NCI-H1436 (cell line): ENCODE results near the gene MYO1B.

Experiments used
- DNase-seq: peaks from one replicate; lab custom pipeline; 2025; lab: John Stamatoyannopoulos, UW

MYO1B gene

GRCh38 chr2:191245046-191245868, at the start of gene MYO1B:
MYO1B (plus strand) TSS chr2:191245404; CDS start chr2:191276896, 31,492 bp downstream.
- DNase-seq: peak; percentile 82

GRCh38 chr2:191197096-191197495, 48.1 kb upstream of the MYO1B start:
- no peak for DNase-seq

- no peak for DNase-seq
Measured at GRCh38 chr2:191198271-191198670, 46.9 kb upstream of the MYO1B start.

- DNase-seq: no peak
Measured at GRCh38 chr2:191199929-191200512, 45.2 kb upstream of the MYO1B start.

- no peak for DNase-seq
Measured at GRCh38 chr2:191200910-191201309, 44.3 kb upstream of the MYO1B start.

- no peak for DNase-seq
Measured at GRCh38 chr2:191202209-191202721, 42.9 kb upstream of the MYO1B start.

- DNase-seq: no peak
Measured at GRCh38 chr2:191202881-191203397, 42.3 kb upstream of the MYO1B start.

GRCh38 chr2:191204433-191204832, 40.8 kb upstream of the MYO1B start:
- no peak for DNase-seq

- no peak for DNase-seq
Measured at GRCh38 chr2:191206613-191207471, 38.4 kb upstream of the MYO1B start.

GRCh38 chr2:191209340-191209739, 35.9 kb upstream of the MYO1B start:
- no peak for DNase-seq

- no peak for DNase-seq
Measured at GRCh38 chr2:191212119-191212518, 33.1 kb upstream of the MYO1B start.

- no peak for DNase-seq
Measured at GRCh38 chr2:191213333-191213732, 31.9 kb upstream of the MYO1B start.

GRCh38 chr2:191215230-191215629, 30.0 kb upstream of the MYO1B start:
- no peak for DNase-seq

GRCh38 chr2:191215666-191216065, 29.5 kb upstream of the MYO1B start:
- no peak for DNase-seq

GRCh38 chr2:191217580-191217979, 27.6 kb upstream of the MYO1B start:
- no peak for DNase-seq

- DNase-seq: peak; percentile 13
Measured at GRCh38 chr2:191218292-191218898, 26.8 kb upstream of the MYO1B start.

GRCh38 chr2:191220671-191221070, 24.5 kb upstream of the MYO1B start:
- no peak for DNase-seq

- DNase-seq: no peak
Measured at GRCh38 chr2:191221666-191222065, 23.5 kb upstream of the MYO1B start.

GRCh38 chr2:191222507-191222906, 22.7 kb upstream of the MYO1B start:
- no peak for DNase-seq

GRCh38 chr2:191222952-191223351, 22.3 kb upstream of the MYO1B start:
- no peak for DNase-seq

- no peak for DNase-seq
Measured at GRCh38 chr2:191225126-191225525, 20.1 kb upstream of the MYO1B start.

- no peak for DNase-seq
Measured at GRCh38 chr2:191225690-191226089, 19.5 kb upstream of the MYO1B start.
